ENCODE measurements around the gene ETV5.
"Not testable (repeated sequence)": the region's sequence is repeated elsewhere in the genome, so short reads cannot be mapped to it uniquely, and the experiment has no call there.

The ETV5 gene

GRCh38 chr3:186067360-186068242 is 41.3 kb downstream of the ETV5 start:
- DNase-seq (ENCODE audit: low read depth in 2 of 2): no peak

DNA sequence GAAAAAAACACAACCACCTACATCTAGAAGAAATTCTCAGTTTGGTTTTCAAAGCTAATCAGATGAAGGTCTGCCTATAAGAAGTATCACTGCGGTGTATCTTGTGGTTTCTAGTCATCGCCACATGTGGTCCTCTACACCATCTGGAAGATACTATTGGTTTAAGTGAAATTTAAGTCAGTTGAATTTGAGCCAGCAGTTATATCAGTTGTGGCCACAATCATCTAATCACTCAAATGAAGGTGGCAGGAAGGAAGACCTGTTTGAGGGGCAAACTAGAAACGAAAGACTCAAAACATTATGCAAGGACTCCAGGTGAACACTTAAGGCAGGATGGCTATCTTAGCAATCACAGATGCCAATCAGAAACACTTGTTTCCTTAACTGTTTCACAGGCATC is 48.7 kb downstream of the ETV5 start:
- no peak for DNase-seq (ENCODE audit: low read depth in 2 of 2)

DNA sequence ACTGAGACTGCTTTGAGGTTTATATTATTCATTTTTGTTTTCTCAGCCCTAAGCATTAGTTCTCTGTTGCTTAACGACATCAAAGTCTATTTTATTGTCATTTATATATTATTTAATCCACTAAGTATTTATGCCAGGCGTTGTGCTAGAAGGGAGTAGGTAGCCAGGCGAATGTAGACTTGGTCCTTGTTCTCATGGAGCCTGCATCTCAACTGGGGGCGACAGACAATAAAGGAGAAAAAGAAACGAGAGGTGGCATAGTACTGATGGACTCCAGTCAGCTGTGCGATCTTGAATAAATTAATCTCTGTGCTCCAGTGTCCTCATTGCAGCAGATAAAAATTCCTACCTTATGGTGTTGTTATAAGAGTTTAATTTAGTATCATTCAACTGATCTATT is 49.7 kb downstream of the ETV5 start:
- DNase-seq (ENCODE audit: low read depth in 2 of 2): no peak

GRCh38 chr3:186058225-186058624 is 50.7 kb downstream of the ETV5 start:
- DNase-seq (ENCODE audit: low read depth in 2 of 2): no peak

GRCh38 chr3:186057594-186057993 is 51.3 kb downstream of the ETV5 start:
- DNase-seq (ENCODE audit: low read depth in 2 of 2): no peak

DNA sequence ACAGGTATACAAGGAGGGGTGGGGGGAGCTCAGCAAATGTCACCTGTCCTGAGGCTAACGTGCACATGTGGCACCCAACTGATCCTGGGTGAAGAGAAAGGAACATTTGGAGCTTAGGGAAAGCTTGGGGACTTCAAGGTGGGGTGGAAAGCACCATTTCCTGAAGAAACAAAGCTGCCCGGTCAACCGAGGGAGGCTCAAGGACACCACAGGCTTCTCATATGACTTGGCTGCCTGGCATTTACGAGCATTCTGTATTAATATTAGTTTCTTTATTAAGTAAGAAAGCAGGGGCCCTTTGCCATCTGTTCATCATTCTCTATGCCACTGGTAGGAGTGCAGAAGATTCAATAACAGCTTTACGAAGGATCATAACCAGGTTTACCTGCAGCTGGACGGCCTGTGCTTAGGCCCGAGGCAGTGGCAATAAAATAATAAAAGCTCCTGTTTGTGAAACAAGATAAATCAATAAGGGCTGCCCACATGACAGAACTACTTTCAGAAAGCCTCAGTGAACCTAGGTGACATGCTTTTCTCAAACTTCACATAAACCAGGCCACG is 54.0 kb downstream of the ETV5 start:
- DNase-seq (ENCODE audit: low read depth in 2 of 2): no peak

DNA sequence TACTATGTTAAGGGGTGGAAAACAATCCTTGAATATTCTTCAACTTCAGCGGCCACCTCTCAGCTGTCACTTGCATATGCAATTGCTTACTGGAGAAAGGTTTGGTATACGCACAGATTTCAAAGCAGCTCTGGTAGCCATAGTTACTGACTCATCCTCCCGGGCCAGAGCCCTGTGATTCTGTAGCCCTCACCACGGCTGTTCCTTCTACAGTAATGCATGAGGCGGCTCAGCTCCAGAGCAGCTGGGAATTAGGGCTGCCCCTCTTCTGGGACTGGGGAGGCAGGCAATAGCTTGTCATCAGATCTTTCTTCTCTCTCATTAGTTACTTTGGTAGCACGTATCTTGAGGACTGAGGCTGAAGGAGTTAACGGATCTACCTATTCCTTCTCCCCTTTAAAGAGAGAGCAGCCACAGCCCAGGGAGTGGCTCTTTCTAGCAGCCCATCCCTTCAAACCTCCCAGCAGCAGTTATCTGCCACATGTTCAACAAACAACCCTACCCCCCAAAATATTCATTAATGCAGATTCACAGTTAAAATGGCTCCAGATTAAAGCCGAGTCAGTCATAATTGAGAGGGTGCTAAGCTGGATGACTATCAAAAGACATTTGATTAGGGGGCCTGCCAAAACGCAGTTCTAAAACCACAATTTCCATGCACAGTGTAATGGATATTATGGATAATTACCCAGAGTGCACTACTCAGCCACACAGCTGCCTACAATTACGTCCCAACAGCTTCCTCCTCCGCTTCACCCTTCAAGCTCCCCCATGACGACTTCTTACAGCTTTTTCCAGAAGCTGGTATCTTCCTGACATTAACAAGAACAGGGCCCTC is 54.7 kb downstream of the ETV5 start:
- DNase-seq (ENCODE audit: low read depth in 2 of 2): no peak

GRCh38 chr3:186052096-186052840 is 56.6 kb downstream of the ETV5 start:
- DNase-seq (ENCODE audit: low read depth in 2 of 2): no peak

- DNase-seq (ENCODE audit: low read depth in 2 of 2): no peak
These were observed 59.9 kb downstream of the ETV5 start for GRCh38 chr3:186049001-186049400.

GRCh38 chr3:186048119-186048518 is 60.8 kb downstream of the ETV5 start:
- no peak for DNase-seq (ENCODE audit: low read depth in 2 of 2)

GRCh38 chr3:186046838-186047237 is 62.1 kb downstream of the ETV5 start:
- DNase-seq (ENCODE audit: low read depth in 2 of 2): no peak

DNA sequence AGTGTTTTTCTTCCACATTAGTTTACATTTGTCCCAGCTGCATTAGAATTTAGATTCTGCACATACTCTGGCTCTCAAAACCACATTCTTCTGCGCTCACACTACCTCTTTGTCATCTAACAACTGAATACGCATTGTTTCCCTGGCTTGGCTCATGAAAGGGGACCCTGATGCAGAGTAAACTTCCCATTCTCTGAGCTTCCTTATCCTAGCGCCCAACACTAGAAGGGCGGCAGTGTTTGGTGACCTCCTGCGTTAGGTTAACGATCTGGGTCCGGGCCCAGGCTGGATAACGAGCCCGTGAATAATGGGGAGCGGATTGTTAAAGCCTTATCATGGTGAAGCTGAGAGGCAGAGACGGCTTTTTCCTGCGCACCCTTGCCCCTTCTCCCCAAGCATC is 63.9 kb downstream of the ETV5 start:
- DNase-seq (ENCODE audit: low read depth in 2 of 2): no peak

- DNase-seq (ENCODE audit: low read depth in 2 of 2): no peak
These were observed 64.5 kb downstream of the ETV5 start for GRCh38 chr3:186044427-186044826.

DNA sequence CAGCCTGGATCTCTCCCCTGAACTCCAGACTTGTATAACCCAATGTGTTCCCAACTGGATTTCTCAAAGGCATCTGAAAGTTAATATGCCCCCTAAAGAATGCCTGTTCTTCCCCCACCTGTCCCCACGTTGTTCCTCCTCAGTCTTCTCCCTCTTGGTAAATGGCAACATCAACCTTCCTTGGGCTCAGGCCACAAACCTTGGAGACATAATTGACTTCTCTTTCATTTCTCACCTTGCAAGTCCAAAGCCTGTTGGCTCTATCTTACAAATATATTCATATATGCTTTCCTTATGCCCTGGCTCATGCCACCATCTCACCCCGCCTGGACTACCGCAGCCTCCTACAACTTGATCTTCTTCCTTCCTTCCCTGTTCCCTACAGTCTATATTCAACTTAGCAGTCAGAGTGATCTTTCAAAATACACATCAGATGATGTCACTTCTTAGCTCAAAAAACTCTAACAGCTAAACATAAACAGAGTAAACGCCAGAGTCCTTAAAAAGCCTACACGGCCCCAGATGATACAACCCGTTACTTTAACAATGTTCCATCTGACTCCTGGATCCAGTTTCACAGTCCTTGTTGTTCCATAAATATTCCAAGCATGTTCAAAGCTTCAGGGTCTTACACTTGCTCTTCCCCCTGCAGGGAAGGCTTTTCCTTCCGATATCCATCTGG is 66.2 kb downstream of the ETV5 start:
- DNase-seq (ENCODE audit: low read depth in 2 of 2): no peak

GRCh38 chr3:186042036-186042435 is 66.9 kb downstream of the ETV5 start:
- no peak for DNase-seq (ENCODE audit: low read depth in 2 of 2)

DNA sequence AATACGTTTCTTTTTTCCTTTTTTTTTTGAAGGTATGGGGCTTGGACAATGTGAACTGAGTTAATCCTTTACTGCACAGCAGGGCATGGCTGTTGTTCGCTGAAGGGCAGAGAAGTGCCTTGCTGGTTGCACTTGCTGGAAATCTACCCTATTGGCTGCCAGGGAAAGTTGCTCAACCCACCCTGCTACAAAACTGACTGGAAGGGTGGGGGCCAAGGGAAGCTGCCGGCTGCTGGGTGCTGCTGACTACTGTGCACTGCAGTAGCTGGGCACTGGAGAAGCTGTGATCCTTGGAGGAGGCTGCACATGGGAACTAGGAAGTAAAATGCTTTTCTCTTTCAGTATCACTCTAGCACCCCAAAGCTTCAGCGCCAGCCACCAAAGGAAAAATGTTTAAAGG is 70.5 kb downstream of the ETV5 start:
- no peak for DNase-seq (ENCODE audit: low read depth in 2 of 2)

- DNase-seq (ENCODE audit: low read depth in 2 of 2): no peak
These were observed 73.6 kb downstream of the ETV5 start for GRCh38 chr3:186035277-186035676.

GRCh38 chr3:186032321-186032720 is 76.6 kb downstream of the ETV5 start:
- no peak for DNase-seq (ENCODE audit: low read depth in 2 of 2)

DNA sequence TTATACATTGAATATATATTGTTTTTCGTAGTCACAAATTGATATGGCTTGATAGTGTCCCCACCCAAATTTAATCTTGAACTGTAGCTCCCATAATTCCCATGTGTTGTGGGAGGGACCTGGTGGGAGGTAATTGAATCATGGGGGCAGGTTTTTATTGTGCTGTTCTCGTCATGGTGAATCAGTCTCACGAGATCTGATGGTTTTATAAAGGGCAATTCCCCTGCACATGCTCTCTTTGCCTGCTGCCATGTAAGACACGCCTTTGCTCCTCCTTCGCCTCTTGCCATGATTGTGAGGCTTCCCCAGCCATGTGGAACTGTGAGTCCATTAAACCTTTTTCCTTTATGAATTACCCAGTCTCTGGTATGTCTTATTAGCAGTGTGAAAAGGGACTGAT is 82.9 kb downstream of the ETV5 start:
- DNase-seq (ENCODE audit: low read depth in 2 of 2): not testable (repeated sequence)

DNA sequence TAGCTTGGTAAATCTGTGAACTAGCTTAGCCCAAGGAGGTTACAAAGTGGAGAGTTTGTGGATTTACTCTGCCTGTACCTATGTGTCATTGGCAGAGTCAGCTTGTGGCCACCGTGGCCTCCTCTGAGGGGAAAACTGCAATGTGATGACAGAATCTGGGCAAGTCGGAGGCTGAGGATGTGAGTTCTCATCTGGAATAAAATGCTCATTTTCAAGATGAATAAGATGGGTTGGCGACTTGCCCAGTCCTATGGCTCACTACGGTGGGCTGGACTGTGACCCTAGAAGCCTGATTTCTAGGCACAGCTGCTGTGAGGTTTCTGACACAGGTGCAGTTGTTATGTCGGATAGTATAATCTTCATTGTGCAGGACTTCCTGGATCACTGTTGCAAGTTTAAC is 83.7 kb downstream of the ETV5 start:
- DNase-seq (ENCODE audit: low read depth in 2 of 2): no peak

DNA sequence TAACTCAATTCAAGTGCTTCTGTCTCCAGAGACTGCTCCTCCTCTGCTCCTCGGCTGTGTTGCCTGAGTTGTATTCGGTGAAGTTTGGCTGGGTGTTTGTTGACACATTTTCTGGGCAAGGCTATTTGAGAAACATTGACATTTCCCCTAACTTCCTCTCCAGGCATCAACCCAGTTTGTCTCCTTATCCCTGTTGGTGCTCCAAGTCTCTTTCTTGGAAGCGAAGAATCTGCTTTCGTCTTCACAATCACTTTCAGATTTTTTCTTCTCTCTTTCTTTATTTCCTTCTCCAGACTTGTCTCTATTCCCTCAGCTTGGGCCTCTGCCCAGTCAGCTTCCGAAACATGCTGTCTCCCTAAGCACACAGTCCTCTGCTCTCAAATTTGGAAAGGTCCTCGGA is 84.7 kb downstream of the ETV5 start:
- no peak for DNase-seq (ENCODE audit: low read depth in 2 of 2)
